ENCODE results near the gene CACNB4.
A peak's percentile ranks its signal among the peaks of the same experiment; 100 is the strongest.

CACNB4 gene

GRCh38 chr2:151978709-151979108, 120.1 kb downstream of the CACNB4 start:
- Histone ChIP-seq H3K36me3 (ENCODE audit: control insufficient read depth, insufficient read depth, low read length) (no peaks in the 10 kb centered on the region), H3K27me3 (ENCODE audit: control insufficient read depth, insufficient read depth, low read length) (no peaks in the 10 kb centered on the region), H3K4me1 (ENCODE audit: control insufficient read depth, insufficient read depth, low read length) (0 out of 2 replicates have a peak, but pooled peaks cover 1% of the 10 kb centered on the region), H3K9me3 (ENCODE audit: control insufficient read depth, insufficient read depth, low read length) (no peaks in the 10 kb centered on the region), H3K4me3 (ENCODE audit: low read length) (no peak overlapping the region), H3K27ac (ENCODE audit: low read length) (no peak overlapping the region)
- WGBS (ENCODE audit: insufficient coverage, insufficient read length), result no CpG with 5 or more reads among the region's 7 CpGs
- no peak for DNase-seq (ENCODE audit: low read depth, low spot score)

GRCh38 chr2:151977631-151978030, 121.2 kb downstream of the CACNB4 start:
- no peak overlapping the region for H3K4me3 ChIP-seq (ENCODE audit: low read length)
- no peak overlapping the region for H3K27ac ChIP-seq (ENCODE audit: low read length)
- no peaks in the 10 kb centered on the region for H3K9me3 ChIP-seq (ENCODE audit: control insufficient read depth, insufficient read depth, low read length)
- H3K36me3 ChIP-seq (ENCODE audit: control insufficient read depth, insufficient read depth, low read length), result no peaks in the 10 kb centered on the region
- WGBS (ENCODE audit: insufficient coverage, insufficient read length), result no CpG with 5 or more reads among the region's 3 CpGs
- DNase-seq (ENCODE audit: low read depth, low spot score), result no peak
- no peaks in the 10 kb centered on the region for H3K27me3 ChIP-seq (ENCODE audit: control insufficient read depth, insufficient read depth, low read length)
- H3K4me1 ChIP-seq (ENCODE audit: control insufficient read depth, insufficient read depth, low read length), result 0 out of 2 replicates have a peak, but pooled peaks cover 1% of the 10 kb centered on the region

GRCh38 chr2:151976945-151977353, 121.9 kb downstream of the CACNB4 start:
- Histone ChIP-seq H3K36me3 (ENCODE audit: control insufficient read depth, insufficient read depth, low read length) (no peaks in the 10 kb centered on the region), H3K27me3 (ENCODE audit: control insufficient read depth, insufficient read depth, low read length) (no peaks in the 10 kb centered on the region), H3K9me3 (ENCODE audit: control insufficient read depth, insufficient read depth, low read length) (no peaks in the 10 kb centered on the region), H3K27ac (ENCODE audit: low read length) (no peak overlapping the region), H3K4me3 (ENCODE audit: low read length) (no peak overlapping the region), H3K4me1 (ENCODE audit: control insufficient read depth, insufficient read depth, low read length) (0 out of 2 replicates have a peak, but pooled peaks cover 1% of the 10 kb centered on the region)
- DNase-seq (ENCODE audit: low read depth, low spot score), result no peak
- no CpG with 5 or more reads among the region's 2 CpGs for WGBS (ENCODE audit: insufficient coverage, insufficient read length)

- Histone ChIP-seq H3K9me3 (ENCODE audit: control insufficient read depth, insufficient read depth, low read length) (no peaks in the 10 kb centered on the region), H3K36me3 (ENCODE audit: control insufficient read depth, insufficient read depth, low read length) (no peaks in the 10 kb centered on the region), H3K4me1 (ENCODE audit: control insufficient read depth, insufficient read depth, low read length) (0 out of 2 replicates have a peak, but pooled peaks cover 1% of the 10 kb centered on the region), H3K4me3 (ENCODE audit: low read length) (no peak overlapping the region), H3K27me3 (ENCODE audit: control insufficient read depth, insufficient read depth, low read length) (no peaks in the 10 kb centered on the region), H3K27ac (ENCODE audit: low read length) (no peak overlapping the region)
- WGBS (ENCODE audit: insufficient coverage, insufficient read length), result no CpG with 5 or more reads among the region's 15 CpGs
- no peak for DNase-seq (ENCODE audit: low read depth, low spot score)
Measured at GRCh38 chr2:151975460-151976414, 123.1 kb downstream of the CACNB4 start.

- no CpG with 5 or more reads among the region's 3 CpGs for WGBS (ENCODE audit: insufficient coverage, insufficient read length)
- 0 out of 2 replicates have a peak, but pooled peaks cover 1% of the 10 kb centered on the region for H3K4me1 ChIP-seq (ENCODE audit: control insufficient read depth, insufficient read depth, low read length)
- H3K36me3 ChIP-seq (ENCODE audit: control insufficient read depth, insufficient read depth, low read length), result no peaks in the 10 kb centered on the region
- no peak overlapping the region for H3K27ac ChIP-seq (ENCODE audit: low read length)
- no peak overlapping the region for H3K4me3 ChIP-seq (ENCODE audit: low read length)
- DNase-seq (ENCODE audit: low read depth, low spot score), result no peak
- no peaks in the 10 kb centered on the region for H3K9me3 ChIP-seq (ENCODE audit: control insufficient read depth, insufficient read depth, low read length)
- no peaks in the 10 kb centered on the region for H3K27me3 ChIP-seq (ENCODE audit: control insufficient read depth, insufficient read depth, low read length)
Measured at GRCh38 chr2:151974988-151975387, 123.9 kb downstream of the CACNB4 start.

- Histone ChIP-seq H3K4me3 (ENCODE audit: low read length) (no peak overlapping the region), H3K36me3 (ENCODE audit: control insufficient read depth, insufficient read depth, low read length) (no peaks in the 10 kb centered on the region), H3K27me3 (ENCODE audit: control insufficient read depth, insufficient read depth, low read length) (no peaks in the 10 kb centered on the region), H3K27ac (ENCODE audit: low read length) (no peak overlapping the region), H3K9me3 (ENCODE audit: control insufficient read depth, insufficient read depth, low read length) (no peaks in the 10 kb centered on the region), H3K4me1 (ENCODE audit: control insufficient read depth, insufficient read depth, low read length) (no peaks in the 10 kb centered on the region)
- WGBS (ENCODE audit: insufficient coverage, insufficient read length), result no CpG with 5 or more reads among the region's 8 CpGs
- DNase-seq (ENCODE audit: low read depth, low spot score), result peak; percentile 20
Measured at GRCh38 chr2:151973901-151974199, 125.0 kb downstream of the CACNB4 start.

GRCh38 chr2:151973013-151973900, 125.6 kb downstream of the CACNB4 start:
- no peaks in the 10 kb centered on the region for H3K4me1 ChIP-seq (ENCODE audit: control insufficient read depth, insufficient read depth, low read length)
- DNase-seq (ENCODE audit: low read depth, low spot score), result no peak
- WGBS (ENCODE audit: insufficient coverage, insufficient read length), result no CpG with 5 or more reads among the region's 8 CpGs
- H3K36me3 ChIP-seq (ENCODE audit: control insufficient read depth, insufficient read depth, low read length), result no peaks in the 10 kb centered on the region
- no peaks in the 10 kb centered on the region for H3K9me3 ChIP-seq (ENCODE audit: control insufficient read depth, insufficient read depth, low read length)
- H3K27ac ChIP-seq (ENCODE audit: low read length), result no peak overlapping the region
- H3K27me3 ChIP-seq (ENCODE audit: control insufficient read depth, insufficient read depth, low read length), result no peaks in the 10 kb centered on the region
- no peak overlapping the region for H3K4me3 ChIP-seq (ENCODE audit: low read length)

GRCh38 chr2:151972241-151973012, 126.4 kb downstream of the CACNB4 start:
- H3K27me3 ChIP-seq (ENCODE audit: control insufficient read depth, insufficient read depth, low read length), result no peaks in the 10 kb centered on the region
- WGBS (ENCODE audit: insufficient coverage, insufficient read length), result no CpG with 5 or more reads among the region's 8 CpGs
- no peak overlapping the region for H3K27ac ChIP-seq (ENCODE audit: low read length)
- no peak for DNase-seq (ENCODE audit: low read depth, low spot score)
- H3K4me3 ChIP-seq (ENCODE audit: low read length), result no peak overlapping the region
- H3K36me3 ChIP-seq (ENCODE audit: control insufficient read depth, insufficient read depth, low read length), result no peaks in the 10 kb centered on the region
- no peaks in the 10 kb centered on the region for H3K4me1 ChIP-seq (ENCODE audit: control insufficient read depth, insufficient read depth, low read length)
- H3K9me3 ChIP-seq (ENCODE audit: control insufficient read depth, insufficient read depth, low read length), result no peaks in the 10 kb centered on the region

GRCh38 chr2:151971301-151972051, 127.4 kb downstream of the CACNB4 start:
- no peaks in the 10 kb centered on the region for H3K27me3 ChIP-seq (ENCODE audit: control insufficient read depth, insufficient read depth, low read length)
- H3K9me3 ChIP-seq (ENCODE audit: control insufficient read depth, insufficient read depth, low read length), result no peaks in the 10 kb centered on the region
- no peak overlapping the region for H3K27ac ChIP-seq (ENCODE audit: low read length)
- no CpG with 5 or more reads among the region's 13 CpGs for WGBS (ENCODE audit: insufficient coverage, insufficient read length)
- DNase-seq (ENCODE audit: low read depth, low spot score), result no peak
- H3K36me3 ChIP-seq (ENCODE audit: control insufficient read depth, insufficient read depth, low read length), result no peaks in the 10 kb centered on the region
- H3K4me1 ChIP-seq (ENCODE audit: control insufficient read depth, insufficient read depth, low read length), result no peaks in the 10 kb centered on the region
- no peak overlapping the region for H3K4me3 ChIP-seq (ENCODE audit: low read length)

All from iPS DF 6.9 (cell line).